ENCODE results near the gene DPEP2NB.
"Not testable (repeated sequence)": the region's sequence is repeated elsewhere in the genome, so short reads cannot be mapped to it uniquely, and the experiment has no call there.

The DPEP2NB gene

GRCh38 chr16:67979955-67980678 is 35.6 kb downstream of the DPEP2NB start, which contains the start of gene DPEP3:
TSS of gene DPEP3 (minus strand) at chr16:67980499. CDS start at chr16:67980380, 119 bp downstream.
- DNase-seq: no peak

GRCh38 chr16:67977469-67978227 is 38.1 kb downstream of the DPEP2NB start:
- DNase-seq: no peak

GRCh38 chr16:67977005-67977404 is 38.7 kb downstream of the DPEP2NB start:
- DNase-seq: no peak

GRCh38 chr16:67976205-67976604 is 39.5 kb downstream of the DPEP2NB start:
- DNase-seq: no peak

GRCh38 chr16:67975321-67976105 is 40.2 kb downstream of the DPEP2NB start:
- DNase-seq: no peak

- not testable (repeated sequence) for DNase-seq
These were observed 43.4 kb downstream of the DPEP2NB start for GRCh38 chr16:67972285-67972684.

- DNase-seq: no peak
These were observed 44.6 kb downstream of the DPEP2NB start for GRCh38 chr16:67971111-67971510.

GRCh38 chr16:67969254-67970039 is 46.3 kb downstream of the DPEP2NB start:
- no peak for DNase-seq

GRCh38 chr16:67968400-67969253 is 47.1 kb downstream of the DPEP2NB start, which contains the start of gene SLC12A4:
TSS of gene SLC12A4 (minus strand) at chr16:67968637. CDS start at chr16:67968553, 84 bp downstream.
- peak; percentile 95 for DNase-seq

GRCh38 chr16:67967958-67968399 is 47.7 kb downstream of the DPEP2NB start:
- DNase-seq: peak; percentile 64

- peak; percentile 43 for DNase-seq
These were observed 48.3 kb downstream of the DPEP2NB start for GRCh38 chr16:67967183-67967957.

- DNase-seq: no peak
These were observed 49.0 kb downstream of the DPEP2NB start for GRCh38 chr16:67966549-67967182.

- DNase-seq: no peak
These were observed 49.8 kb downstream of the DPEP2NB start for GRCh38 chr16:67965668-67966548.

- no peak for DNase-seq
These were observed 51.1 kb downstream of the DPEP2NB start for GRCh38 chr16:67964477-67965131.

GRCh38 chr16:67963662-67964321 is 51.9 kb downstream of the DPEP2NB start:
- DNase-seq: no peak
